ENCODE data around the gene FHAD1.

FHAD1 gene

DNA sequence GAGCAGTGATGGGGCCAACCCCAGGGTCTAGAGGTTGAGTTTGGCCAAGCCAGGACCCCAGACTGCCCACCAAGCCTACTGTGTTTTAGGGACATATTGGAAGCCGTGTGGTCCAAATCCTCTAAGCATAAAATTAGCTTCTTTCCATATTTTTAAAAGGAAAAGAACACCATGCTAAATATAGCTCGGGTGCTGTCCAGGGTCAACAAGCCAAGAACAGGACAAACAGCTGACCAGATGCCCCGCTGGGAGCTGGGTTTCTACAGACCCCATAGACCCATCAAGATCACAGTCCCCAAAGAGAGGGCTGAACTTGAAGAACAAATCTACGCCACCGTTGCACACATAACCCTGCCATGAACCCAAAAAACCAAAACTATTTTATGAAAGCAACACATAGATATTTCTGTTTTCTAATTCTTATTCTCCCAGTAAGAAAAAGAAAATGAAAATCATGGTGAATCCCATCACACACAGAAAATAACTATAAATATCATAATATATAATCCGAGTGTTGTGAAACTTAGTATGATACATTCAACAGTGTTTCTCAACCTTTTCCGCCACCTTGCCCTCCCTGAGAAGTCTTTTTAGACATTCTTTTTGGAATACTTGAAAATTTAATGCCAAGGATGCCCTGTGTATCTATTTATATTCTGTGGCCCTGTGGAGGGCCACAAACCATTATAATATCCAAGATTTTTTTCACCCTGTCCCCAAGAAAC, 36.2 kb upstream of the FHAD1 start:
- H3K4me3 ChIP-seq (ENCODE audit: low read depth, low read length) = no peak overlapping the region
- TF ChIP-seq, protein P1, sequence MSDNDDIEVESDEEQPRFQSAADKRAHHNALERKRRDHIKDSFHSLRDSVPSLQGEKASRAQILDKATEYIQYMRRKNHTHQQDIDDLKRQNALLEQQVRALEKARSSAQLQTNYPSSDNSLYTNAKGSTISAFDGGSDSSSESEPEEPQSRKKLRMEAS (IDR thresholded peaks at IDR 0.05; ENCODE audit: low read depth, low read length) = no peak
- TF ChIP-seq POLR2A (IDR thresholded peaks at IDR 0.05; ENCODE audit: extremely low read depth, insufficient read length) (no peak), MYC (IDR thresholded peaks at IDR 0.05; ENCODE audit: low read depth, low read length) (no peak), CTCF (IDR thresholded peaks at IDR 0.05; ENCODE audit: low read depth, low read length) (no peak)

DNA sequence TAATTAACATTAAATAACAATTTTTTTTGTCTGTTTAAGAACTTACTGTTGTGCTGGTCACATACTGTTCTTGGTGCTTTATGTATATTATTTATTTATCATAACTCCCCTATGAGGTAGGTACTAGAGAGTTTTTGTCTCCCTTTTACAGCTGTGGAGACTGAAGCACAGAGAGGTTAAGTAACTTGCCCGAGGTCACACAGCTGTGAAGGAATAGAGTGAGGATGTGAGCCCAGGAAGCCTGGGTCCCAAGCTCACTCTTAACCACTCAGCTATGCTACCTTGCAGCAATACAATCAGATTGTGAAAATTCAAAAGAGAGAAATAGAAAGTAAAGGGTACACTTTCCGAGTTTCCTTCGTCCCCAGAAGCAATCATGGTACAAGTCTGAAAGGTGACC, 35.6 kb upstream of the FHAD1 start:
- no peak for DNase-seq (ENCODE audit: low read depth)
- no peak overlapping the region for H3K4me3 ChIP-seq (ENCODE audit: low read depth, low read length)
- TF ChIP-seq, protein P1 (IDR thresholded peaks at IDR 0.05; ENCODE audit: low read depth, low read length) = no peak
- TF ChIP-seq CTCF (IDR thresholded peaks at IDR 0.05; ENCODE audit: low read depth, low read length) = no peak
- no peak for TF ChIP-seq POLR2A (IDR thresholded peaks at IDR 0.05; ENCODE audit: extremely low read depth, insufficient read length)
- no peak for TF ChIP-seq MYC (IDR thresholded peaks at IDR 0.05; ENCODE audit: low read depth, low read length)

More for the DNA sequence above, 36.2 kb upstream of the FHAD1 start:
- no peak for DNase-seq (ENCODE audit: low read depth)

DNA sequence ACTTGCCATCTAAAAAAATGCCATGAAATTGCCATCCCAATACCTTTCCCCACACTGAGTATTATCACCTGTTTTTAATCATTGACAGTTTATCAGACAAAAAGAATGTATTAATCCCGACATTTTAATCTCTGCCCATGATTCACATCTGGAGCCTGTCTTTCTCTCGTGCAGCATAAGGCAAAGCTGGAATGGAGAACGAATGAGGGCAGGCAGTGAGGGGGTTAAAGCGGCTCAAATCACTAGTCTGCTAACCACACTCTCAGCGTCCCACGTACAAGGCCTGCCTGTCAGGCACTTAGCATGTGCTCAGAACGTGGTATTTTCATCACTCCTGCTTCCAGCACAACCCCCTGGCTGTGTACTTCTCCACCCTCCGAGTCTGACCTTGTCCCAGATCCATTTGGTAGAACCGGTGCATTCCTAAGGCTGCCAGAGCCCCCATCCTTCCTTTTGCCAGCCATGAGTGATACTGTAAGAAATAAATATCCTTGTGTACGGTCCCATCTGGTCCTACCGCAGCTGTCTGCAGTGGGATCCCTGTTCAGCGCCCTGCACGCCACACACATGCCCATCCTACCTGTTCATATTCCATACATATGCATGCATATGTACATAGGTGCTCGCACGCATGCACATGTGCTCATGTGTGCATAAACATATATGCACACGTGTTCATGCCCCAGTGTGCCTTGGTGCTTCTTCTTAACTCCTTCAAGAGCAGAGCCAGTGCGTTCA, 34.6 kb upstream of the FHAD1 start:
- no peak for DNase-seq (ENCODE audit: low read depth)
- TF ChIP-seq, protein P1 (IDR thresholded peaks at IDR 0.05; ENCODE audit: low read depth, low read length) = no peak
- TF ChIP-seq POLR2A (IDR thresholded peaks at IDR 0.05; ENCODE audit: extremely low read depth, insufficient read length) = no peak
- TF ChIP-seq MYC (IDR thresholded peaks at IDR 0.05; ENCODE audit: low read depth, low read length) = no peak
- no peak for TF ChIP-seq CTCF (IDR thresholded peaks at IDR 0.05; ENCODE audit: low read depth, low read length)
- H3K4me3 ChIP-seq (ENCODE audit: low read depth, low read length) = no peak overlapping the region

DNA sequence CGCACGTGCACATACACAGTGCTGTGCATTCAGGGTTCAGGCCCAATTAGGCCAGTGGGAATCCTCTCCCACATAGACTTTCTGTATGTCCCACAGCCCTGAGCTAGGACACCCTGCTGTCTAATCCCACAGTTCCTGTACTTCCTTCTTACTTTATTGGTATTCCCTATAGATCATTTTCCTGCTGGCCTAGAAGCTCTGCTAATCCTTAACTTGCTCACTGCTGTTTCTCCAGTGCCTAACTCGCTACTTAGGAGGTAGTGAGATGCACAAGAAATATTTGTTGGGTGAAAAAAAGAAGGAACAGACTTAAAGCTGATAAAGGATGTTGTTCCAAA, 34.1 kb upstream of the FHAD1 start:
- TF ChIP-seq CTCF (IDR thresholded peaks at IDR 0.05; ENCODE audit: low read depth, low read length) (no peak), POLR2A (IDR thresholded peaks at IDR 0.05; ENCODE audit: extremely low read depth, insufficient read length) (no peak), MYC (IDR thresholded peaks at IDR 0.05; ENCODE audit: low read depth, low read length) (no peak)
- TF ChIP-seq, protein P1 (IDR thresholded peaks at IDR 0.05; ENCODE audit: low read depth, low read length) = no peak
- no peak for DNase-seq (ENCODE audit: low read depth)
- no peak overlapping the region for H3K4me3 ChIP-seq (ENCODE audit: low read depth, low read length)

DNA sequence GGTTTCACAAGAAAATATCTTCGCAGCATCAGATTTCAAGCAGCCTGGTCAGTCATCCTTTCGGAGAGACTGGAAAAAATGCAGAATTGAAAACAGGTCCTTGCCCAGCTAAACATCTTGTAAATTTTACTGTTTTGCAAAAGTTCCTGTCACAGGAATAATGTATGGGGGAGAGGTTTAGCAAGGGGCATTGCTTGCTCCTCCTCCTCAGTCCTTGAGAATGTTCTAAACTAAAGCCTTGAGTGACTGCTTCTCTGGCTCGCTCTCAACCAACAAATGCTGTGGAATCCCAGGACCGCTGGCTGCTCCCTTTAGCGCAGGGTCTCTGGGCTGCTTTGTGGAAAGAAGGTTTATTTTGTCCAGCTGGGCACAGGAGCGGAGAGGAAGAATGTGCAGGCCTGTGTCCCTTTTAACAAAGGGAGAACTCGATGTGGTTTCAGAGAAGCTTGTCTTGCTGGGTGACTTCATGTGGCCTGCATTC, 33.6 kb upstream of the FHAD1 start:
- no peak overlapping the region for H3K4me3 ChIP-seq (ENCODE audit: low read depth, low read length)
- DNase-seq (ENCODE audit: low read depth) = no peak
- TF ChIP-seq, protein P1 (IDR thresholded peaks at IDR 0.05; ENCODE audit: low read depth, low read length) = no peak
- TF ChIP-seq MYC (IDR thresholded peaks at IDR 0.05; ENCODE audit: low read depth, low read length) (no peak), CTCF (IDR thresholded peaks at IDR 0.05; ENCODE audit: low read depth, low read length) (no peak), POLR2A (IDR thresholded peaks at IDR 0.05; ENCODE audit: extremely low read depth, insufficient read length) (no peak)
